Jurkat, Clone E6-1 (cell line): ENCODE measurements around the gene COMMD2. TPM values are rescaled to one million over a fixed set of nuclear protein-coding genes. Genes with fewer than 3 reads are reported as not detected.

Source experiments
- DNase-seq: peaks from one replicate; pipeline ENCODE4 v3.0.0-alpha.2; 2011; ENCODE audit warnings: low read depth, low spot score
- H3K4me3 ChIP-seq: 2 replicates; pipeline ENCODE4 v1.5.1; 2011; ENCODE audit warnings: mild to moderate bottlenecking, low read length, control low read depth, moderate library complexity
- polyA plus RNA-seq: library from polyadenylated mRNA; unstranded; fragments of >200 nt; gene quantifications from one replicate; pipeline ENCODE4 v1.2.1, GENCODE V29; 2012; ENCODE audit warnings: missing spikeins; ENCODE audit not compliant: insufficient read length, insufficient read depth

The COMMD2 gene
- 36.5 TPM for polyA plus RNA-seq

- peak; percentile 83 for DNase-seq
- peak within 1 kb of the TSS; percentile 79 for H3K4me3 ChIP-seq
Measured at GRCh38 chr3:149752051-149752787, at the start of gene COMMD2. Gene COMMD2 (minus strand): TSS chr3:149752489. CDS start chr3:149752444, 45 bp downstream.

- H3K4me3 ChIP-seq = no peak overlapping the region
- no peak for DNase-seq
Measured at GRCh38 chr3:149801639-149802038, 49.4 kb upstream of the COMMD2 start.

- no peak overlapping the region for H3K4me3 ChIP-seq
- DNase-seq = no peak
Measured at GRCh38 chr3:149801195-149801594, 48.9 kb upstream of the COMMD2 start.

- no peak overlapping the region for H3K4me3 ChIP-seq
- no peak for DNase-seq
Measured at GRCh38 chr3:149800693-149801092, 48.4 kb upstream of the COMMD2 start.

GRCh38 chr3:149796026-149796425, 43.7 kb upstream of the COMMD2 start:
- no peak for DNase-seq
- H3K4me3 ChIP-seq = no peak overlapping the region

GRCh38 chr3:149792452-149793270, 40.4 kb upstream of the COMMD2 start, which contains the start of gene ANKUB1:
Gene ANKUB1 (minus strand): TSS chr3:149792554. CDS start chr3:149792366, 188 bp downstream.
- H3K4me3 ChIP-seq = no peak within 1 kb of the TSS
- no peak for DNase-seq

GRCh38 chr3:149790698-149791097, 38.4 kb upstream of the COMMD2 start:
- H3K4me3 ChIP-seq = no peak overlapping the region
- DNase-seq = no peak

- no peak overlapping the region for H3K4me3 ChIP-seq
- DNase-seq = no peak
Measured at GRCh38 chr3:149790268-149790667, 38.0 kb upstream of the COMMD2 start.

- DNase-seq = no peak
- no peak overlapping the region for H3K4me3 ChIP-seq
Measured at GRCh38 chr3:149784064-149784704, 31.9 kb upstream of the COMMD2 start.

GRCh38 chr3:149783576-149783975, 31.3 kb upstream of the COMMD2 start:
- H3K4me3 ChIP-seq = no peak overlapping the region
- no peak for DNase-seq

- H3K4me3 ChIP-seq = no peak overlapping the region
- DNase-seq = no peak
Measured at GRCh38 chr3:149781741-149782140, 29.5 kb upstream of the COMMD2 start.

GRCh38 chr3:149781211-149781610, 28.9 kb upstream of the COMMD2 start:
- DNase-seq = no peak
- H3K4me3 ChIP-seq = no peak overlapping the region

- H3K4me3 ChIP-seq = no peak overlapping the region
- no peak for DNase-seq
Measured at GRCh38 chr3:149777414-149778214, 25.3 kb upstream of the COMMD2 start.

- H3K4me3 ChIP-seq = no peak overlapping the region
- DNase-seq = no peak
Measured at GRCh38 chr3:149776170-149776569, 23.9 kb upstream of the COMMD2 start.

- DNase-seq = no peak
- H3K4me3 ChIP-seq = no peak overlapping the region
Measured at GRCh38 chr3:149772861-149773260, 20.6 kb upstream of the COMMD2 start.

GRCh38 chr3:149771652-149772271, 19.5 kb upstream of the COMMD2 start:
- peak; percentile 22 for DNase-seq
- no peak overlapping the region for H3K4me3 ChIP-seq

GRCh38 chr3:149770246-149770645, 18.0 kb upstream of the COMMD2 start:
- no peak for DNase-seq
- H3K4me3 ChIP-seq = no peak overlapping the region

GRCh38 chr3:149768704-149769103, 16.4 kb upstream of the COMMD2 start:
- no peak overlapping the region for H3K4me3 ChIP-seq
- no peak for DNase-seq

GRCh38 chr3:149767720-149768119, 15.4 kb upstream of the COMMD2 start:
- no peak overlapping the region for H3K4me3 ChIP-seq
- DNase-seq = no peak
